Lower leg skin (tissue), 3 donors: ENCODE results near the gene PEAK1.

ENCODE experiments used
- CTCF ChIP-seq, 3 donors: fragments of 450-650 bp; IDR thresholded peaks; one replicate each; pipeline ENCODE4 v1.5.1; 2016; ENCODE audit warnings: antibody characterized with exemption in 3 of 3, mild to moderate bottlenecking in 3 of 3, moderate library complexity in 2 of 3
- POLR2A ChIP-seq, 2 donors: fragments of 450-650 bp; IDR thresholded peaks; one replicate each; pipeline ENCODE4 v1.6.1; 2016 to 2017; ENCODE audit warnings: antibody characterized with exemption in 2 of 2, mild to moderate bottlenecking in 1 of 2, moderate library complexity in 1 of 2

- TF ChIP-seq CTCF (IDR thresholded peaks at IDR 0.05) (no peak), POLR2A (IDR thresholded peaks at IDR 0.05) (no peak)
Observed at GRCh38 chr15:77454951-77455350, 35.0 kb upstream of the PEAK1 start.
